Adrenal gland (tissue), 12 donors: ENCODE measurements around the gene SPOCK3. TPM values are rescaled to one million over a fixed set of nuclear protein-coding genes. Genes with fewer than 3 reads are reported as not detected.
"Not testable (repeated sequence)": the region's sequence is repeated elsewhere in the genome, so short reads cannot be mapped to it uniquely, and the experiment has no call there.

ENCODE experiments used
- DNase-seq, 7 donors: peaks; one replicate each; pipeline ENCODE4 v3.0.0-alpha.2; 2019 to 2020
- H3K27ac ChIP-seq, 5 donors: fragments of 200-600 bp; sonication (generic) in 4 of 5; 1 replicate in 3 of 5; 2 replicates in 2 of 5; pipeline versions ENCODE4 v1.5.1 to v1.8.0; 2016 to 2020; ENCODE audit warnings: mild to moderate bottlenecking in 1 of 5
- H3K27me3 ChIP-seq: fragments of 200-600 bp; 2 replicates; pipeline ENCODE4 v1.8.0; 2021
- H3K36me3 ChIP-seq, 2 donors: fragments of 200-600 bp; replicated peaks in 1 of 2; 1 replicate in 1 of 2; 2 replicates in 1 of 2; pipeline versions ENCODE4 v1.5.1 to v1.8.0; 2018 to 2022
- H3K4me1 ChIP-seq, 2 donors: fragments of 200-600 bp; replicated peaks in 1 of 2; 1 replicate in 1 of 2; 2 replicates in 1 of 2; pipeline versions ENCODE4 v1.5.1 to v1.8.0; 2018 to 2021
- H3K4me3 ChIP-seq, 4 donors: fragments of 200-600 bp; sonication (generic) in 3 of 4; one replicate each; pipeline ENCODE4 v1.5.1; 2016 to 2018
- H3K9me3 ChIP-seq, 3 donors: fragments of 200-600 bp; sonication (generic) in 1 of 3; replicated peaks in 1 of 3; 1 replicate in 2 of 3; 2 replicates in 1 of 3; pipeline versions ENCODE4 v1.5.1 to v1.8.0; 2016 to 2021
- POLR2A ChIP-seq, 2 donors: fragments of 450-650 bp; IDR thresholded peaks; one replicate each; pipeline ENCODE4 v1.6.1; 2017; ENCODE audit warnings: antibody characterized with exemption in 2 of 2, mild to moderate bottlenecking in 2 of 2, moderate library complexity in 1 of 2
- whole genome bisulfite sequencing, 4 donors: extraction: QIAGEN DNeasy Blood & Tissue Kit in 2 of 4; methylation state at CpG; one replicate each; pipeline versions ENCODE4 v1.1.5 to v1.1.7; 2013 to 2017; 5-methylcytosine and 5-hydroxymethylcytosine counted together
- intact Hi-C, 2 donors: fragments of 100-400 bp; cut with DNase I; formaldehyde crosslinking; loops; one replicate each; pipeline versions ENCODE4 v1.14.1 to v1.15.0; 2022 to 2023
- polyA plus RNA-seq, 3 donors: library from polyadenylated mRNA; stranded (reverse); fragments of 200-250 nt in 2 of 3; fragments of 350-450 nt in 1 of 3; fragmentation: Illumina TruSeq in 1 of 3; extraction: RNeasy Lipid Tissue Mini Kit (QIAGEN cat#74804) in 1 of 3; gene quantifications; one replicate each; pipeline ENCODE4 v1.2.3, GENCODE V29; 2013 to 2014
- total RNA-seq, 9 donors: library from RNA; depleted of rRNA in 4 of 9; stranded (reverse); fragments of >200 nt in 4 of 9; fragments of 120-200 nt in 1 of 9; fragmentation: NEBNext Ultra II Directional in 1 of 9; extraction: Animal tissue kit (Norgen Biotek cat#: 25700) in 1 of 9; gene quantifications; one replicate each; pipeline versions ENCODE4 v1.1.0 to v1.2.4, GENCODE V29; 2013 to 2023
- TF ChIP-seq, protein P1 (sequence below), 6 experiments: fragments of 450-650 bp in 4 of 6; fragments of 200-600 bp in 2 of 6; sonication (generic) in 1 of 6; IDR thresholded peaks; 1 replicate in 5 of 6; 2 replicates in 1 of 6; pipeline versions ENCODE4 v1.5.1 to v1.8.0; 2016 to 2021; ENCODE audit warnings: antibody characterized with exemption in 6 of 6, mild to moderate bottlenecking in 2 of 6, moderate library complexity in 1 of 6
- donor health status: healthy with polysubstance abuse.
- donor health status: Bipolar disorder and iron deficiency.
- donor health status: DM: yes; HTN: yes; CAD: no.
- donor health status: DM: no; HTN: no; CAD: no.
- donor health status: DM: no; HTN: no; CAD: no.
- donor health status: DM: yes; HTN: yes; CAD: no.

Gene SPOCK3
- total and polyA plus RNA-seq, 12 donors: 0.18 to 30.3 (median 3.0) TPM; not detected in 1

DNA sequence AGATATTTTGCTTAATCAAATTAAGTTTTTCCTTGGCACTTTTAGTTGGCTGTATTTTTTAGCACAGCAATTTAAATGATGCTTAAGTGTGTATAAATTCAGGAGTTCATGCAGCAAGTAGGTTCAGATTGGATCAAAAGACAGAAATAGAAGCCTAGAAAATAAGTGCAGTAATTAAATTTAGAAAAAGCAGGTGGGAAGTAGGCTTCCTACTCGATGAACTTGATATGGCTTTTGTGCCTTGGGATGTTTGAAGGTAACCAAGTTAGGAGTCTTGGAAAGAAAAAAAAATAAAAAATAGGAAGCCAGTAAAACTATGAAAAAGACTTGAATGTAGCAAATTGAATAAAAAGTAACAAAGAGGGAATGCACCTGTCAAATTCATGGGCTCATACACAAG lies 372.3 kb downstream of the SPOCK3 start:
- intact Hi-C loops: no loop called here
- no peaks in the 10 kb centered on the region for H3K36me3 ChIP-seq
- no peaks in the 10 kb centered on the region for H3K4me1 ChIP-seq
- DNase-seq: no peak
- H3K27ac ChIP-seq: no peak overlapping the region
- 67 to 82% (median 74%) methylated on average over 1 of the region's 1 CpG for WGBS, 4 donors
- no peaks in the 10 kb centered on the region for H3K27me3 ChIP-seq
- no peaks in the 10 kb centered on the region for H3K9me3 ChIP-seq
- TF ChIP-seq, protein P1, sequence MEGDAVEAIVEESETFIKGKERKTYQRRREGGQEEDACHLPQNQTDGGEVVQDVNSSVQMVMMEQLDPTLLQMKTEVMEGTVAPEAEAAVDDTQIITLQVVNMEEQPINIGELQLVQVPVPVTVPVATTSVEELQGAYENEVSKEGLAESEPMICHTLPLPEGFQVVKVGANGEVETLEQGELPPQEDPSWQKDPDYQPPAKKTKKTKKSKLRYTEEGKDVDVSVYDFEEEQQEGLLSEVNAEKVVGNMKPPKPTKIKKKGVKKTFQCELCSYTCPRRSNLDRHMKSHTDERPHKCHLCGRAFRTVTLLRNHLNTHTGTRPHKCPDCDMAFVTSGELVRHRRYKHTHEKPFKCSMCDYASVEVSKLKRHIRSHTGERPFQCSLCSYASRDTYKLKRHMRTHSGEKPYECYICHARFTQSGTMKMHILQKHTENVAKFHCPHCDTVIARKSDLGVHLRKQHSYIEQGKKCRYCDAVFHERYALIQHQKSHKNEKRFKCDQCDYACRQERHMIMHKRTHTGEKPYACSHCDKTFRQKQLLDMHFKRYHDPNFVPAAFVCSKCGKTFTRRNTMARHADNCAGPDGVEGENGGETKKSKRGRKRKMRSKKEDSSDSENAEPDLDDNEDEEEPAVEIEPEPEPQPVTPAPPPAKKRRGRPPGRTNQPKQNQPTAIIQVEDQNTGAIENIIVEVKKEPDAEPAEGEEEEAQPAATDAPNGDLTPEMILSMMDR (IDR thresholded peaks at IDR 0.05): no peak
- no peak for TF ChIP-seq POLR2A (IDR thresholded peaks at IDR 0.05)
- no peak overlapping the region for H3K4me3 ChIP-seq

DNA sequence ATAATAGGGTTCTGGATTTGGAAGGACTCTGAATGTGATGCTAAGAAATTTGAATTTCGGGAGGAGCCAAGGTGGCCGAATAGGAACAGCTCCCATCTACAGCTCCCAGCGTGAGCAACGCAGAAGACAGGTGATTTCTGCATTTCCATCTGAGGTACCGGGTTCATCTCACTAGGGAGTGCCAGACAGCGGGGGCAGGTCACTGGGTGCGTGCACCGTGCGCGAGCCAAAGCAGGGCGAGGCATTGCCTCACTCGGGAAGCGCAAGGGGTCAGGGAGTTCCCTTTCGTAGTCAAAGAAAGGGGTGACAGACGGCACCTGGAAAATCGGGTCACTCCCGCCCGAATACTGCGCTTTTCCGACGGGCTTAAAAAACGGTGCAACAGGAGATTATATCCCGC lies 383.9 kb downstream of the SPOCK3 start:
- H3K4me3 ChIP-seq, H3K27ac ChIP-seq, H3K27me3 ChIP-seq, H3K36me3 ChIP-seq, DNase-seq, H3K4me1 ChIP-seq, H3K9me3 ChIP-seq, intact Hi-C loops: not testable (repeated sequence)
- 88 to 92% (median 91%) methylated on average over 23 of the region's 23 CpGs for WGBS, 4 donors

GRCh38 chr4:166846939-166847338 lies 387.4 kb downstream of the SPOCK3 start:
- Histone ChIP-seq H3K27me3 (no peaks in the 10 kb centered on the region), H3K9me3 (no peaks in the 10 kb centered on the region), H3K36me3 (no peaks in the 10 kb centered on the region), H3K4me1 (no peaks in the 10 kb centered on the region), H3K27ac (no peak overlapping the region), H3K4me3 (no peak overlapping the region)
- TF ChIP-seq, protein P1 (IDR thresholded peaks at IDR 0.05): no peak
- no peak for TF ChIP-seq POLR2A (IDR thresholded peaks at IDR 0.05)
- no peak for DNase-seq
- intact Hi-C loops: no loop called here

GRCh38 chr4:166842795-166843261 lies 391.5 kb downstream of the SPOCK3 start:
- no peaks in the 10 kb centered on the region for H3K27me3 ChIP-seq
- TF ChIP-seq POLR2A (IDR thresholded peaks at IDR 0.05): no peak
- TF ChIP-seq, protein P1 (IDR thresholded peaks at IDR 0.05): no peak
- DNase-seq: no peak
- no peaks in the 10 kb centered on the region for H3K9me3 ChIP-seq
- no peak overlapping the region for H3K4me3 ChIP-seq
- WGBS, 4 donors: 92 to 94% (median 93%) methylated on average over 10 to 24 of the region's 24 CpGs
- no peak overlapping the region for H3K27ac ChIP-seq
- intact Hi-C loops: no loop called here
- H3K36me3 ChIP-seq: no peaks in the 10 kb centered on the region
- no peaks in the 10 kb centered on the region for H3K4me1 ChIP-seq

DNA sequence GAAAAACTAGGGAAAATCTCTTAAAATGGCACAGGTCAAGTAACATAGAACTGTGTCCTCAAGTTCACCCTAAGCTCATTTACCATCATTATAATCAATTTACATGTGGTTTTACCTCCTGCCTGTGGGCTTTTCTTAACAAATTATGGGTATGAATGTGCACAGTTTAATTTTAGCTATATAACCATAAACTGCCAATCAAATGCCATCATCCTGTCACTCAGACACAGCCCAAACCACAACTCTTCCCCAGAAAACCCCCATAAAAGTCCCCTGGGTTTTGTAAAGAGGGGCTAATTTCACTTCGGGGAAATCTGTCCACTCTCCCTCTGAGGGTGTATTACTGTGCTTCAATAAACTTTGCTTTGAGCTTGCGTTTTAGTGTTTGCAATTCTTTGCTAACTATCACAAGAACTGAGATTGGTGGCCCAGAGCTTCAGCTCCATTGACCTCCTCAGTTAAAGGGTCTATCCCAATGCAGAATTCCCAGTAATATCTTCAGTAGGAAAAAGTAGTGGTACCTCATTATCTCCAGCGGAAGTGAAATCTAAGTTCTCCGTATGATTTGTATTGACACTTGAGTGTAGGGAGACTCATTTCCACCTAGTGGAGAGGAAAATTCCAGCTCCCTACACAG lies 394.6 kb downstream of the SPOCK3 start:
- 83 to 95% (median 87%) methylated on average over 3 to 4 of the region's 4 CpGs for WGBS, 4 donors
- no peak overlapping the region for H3K27ac ChIP-seq
- no peaks in the 10 kb centered on the region for H3K36me3 ChIP-seq
- DNase-seq: no peak
- TF ChIP-seq, protein P1 (IDR thresholded peaks at IDR 0.05): no peak
- TF ChIP-seq POLR2A (IDR thresholded peaks at IDR 0.05): no peak
- H3K4me1 ChIP-seq: no peaks in the 10 kb centered on the region
- H3K27me3 ChIP-seq: no peaks in the 10 kb centered on the region
- intact Hi-C loops: no loop called here
- H3K4me3 ChIP-seq: no peak overlapping the region
- H3K9me3 ChIP-seq: no peaks in the 10 kb centered on the region
